ENCODE data around the gene CACNA1I. TPM values are rescaled to one million over a fixed set of nuclear protein-coding genes. Genes with fewer than 3 reads are reported as not detected.

The CACNA1I gene
- total and polyA plus RNA-seq, 12 donors: under 0.01 to 0.06 (median 0.05) TPM; not detected in 6

DNA sequence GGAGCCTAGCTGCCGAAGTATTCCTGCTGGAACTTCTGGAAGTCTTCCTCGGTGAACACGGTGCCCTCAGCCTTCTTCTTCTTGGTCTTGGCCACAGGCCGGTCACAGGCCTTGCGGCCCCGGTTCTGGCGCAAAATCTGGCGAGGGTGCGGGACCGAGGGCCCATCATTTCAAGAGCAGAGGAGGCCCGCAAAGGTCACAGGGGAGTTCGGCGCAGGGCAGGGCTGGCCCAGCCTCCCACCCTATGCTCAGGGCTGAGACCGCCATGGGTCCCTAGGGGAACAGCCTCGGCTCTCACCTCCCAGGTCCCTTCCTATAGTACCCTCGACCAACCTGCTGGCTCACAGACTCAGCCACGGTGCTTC lies 41.1 kb upstream of the CACNA1I start:
- DNase-seq (no peak), ATAC-seq (no peak)
- WGBS, 2 donors: 59 to 60% methylated on average over 17 of the region's 17 CpGs
- no peaks in the 10 kb centered on the region for H3K27me3 ChIP-seq
- H3K4me3 ChIP-seq: peak overlapping the region in 6 of 10 donors; percentile 16 to 31 (median 26)
- no peaks in the 10 kb centered on the region for H3K9me3 ChIP-seq
- peaks cover 0 to 55% (median 0%) of the 10 kb centered on the region in 9 donors for H3K36me3 ChIP-seq
- H3K27ac ChIP-seq: peak overlapping the region in 7 of 10 donors; percentile 16 to 67 (median 36)
- TF ChIP-seq, protein P1, sequence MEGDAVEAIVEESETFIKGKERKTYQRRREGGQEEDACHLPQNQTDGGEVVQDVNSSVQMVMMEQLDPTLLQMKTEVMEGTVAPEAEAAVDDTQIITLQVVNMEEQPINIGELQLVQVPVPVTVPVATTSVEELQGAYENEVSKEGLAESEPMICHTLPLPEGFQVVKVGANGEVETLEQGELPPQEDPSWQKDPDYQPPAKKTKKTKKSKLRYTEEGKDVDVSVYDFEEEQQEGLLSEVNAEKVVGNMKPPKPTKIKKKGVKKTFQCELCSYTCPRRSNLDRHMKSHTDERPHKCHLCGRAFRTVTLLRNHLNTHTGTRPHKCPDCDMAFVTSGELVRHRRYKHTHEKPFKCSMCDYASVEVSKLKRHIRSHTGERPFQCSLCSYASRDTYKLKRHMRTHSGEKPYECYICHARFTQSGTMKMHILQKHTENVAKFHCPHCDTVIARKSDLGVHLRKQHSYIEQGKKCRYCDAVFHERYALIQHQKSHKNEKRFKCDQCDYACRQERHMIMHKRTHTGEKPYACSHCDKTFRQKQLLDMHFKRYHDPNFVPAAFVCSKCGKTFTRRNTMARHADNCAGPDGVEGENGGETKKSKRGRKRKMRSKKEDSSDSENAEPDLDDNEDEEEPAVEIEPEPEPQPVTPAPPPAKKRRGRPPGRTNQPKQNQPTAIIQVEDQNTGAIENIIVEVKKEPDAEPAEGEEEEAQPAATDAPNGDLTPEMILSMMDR (IDR thresholded peaks at IDR 0.05): peak in 5 of 9 donors; percentile 10 to 41 (median 28)
- peaks cover 26 to 86% (median 62%) of the 10 kb centered on the region in 9 donors for H3K4me1 ChIP-seq
- intact Hi-C loops (cut with DNase I): loop anchor here (1.0 to 10.0 kb wide), 10 partner anchors 30 to 377 kb away; partner anchors contain the start of genes RPL3 (in 3 of the 10), SYNGR1 (in 3 of the 10) and CBX7 (in 1 of the 10)

DNA sequence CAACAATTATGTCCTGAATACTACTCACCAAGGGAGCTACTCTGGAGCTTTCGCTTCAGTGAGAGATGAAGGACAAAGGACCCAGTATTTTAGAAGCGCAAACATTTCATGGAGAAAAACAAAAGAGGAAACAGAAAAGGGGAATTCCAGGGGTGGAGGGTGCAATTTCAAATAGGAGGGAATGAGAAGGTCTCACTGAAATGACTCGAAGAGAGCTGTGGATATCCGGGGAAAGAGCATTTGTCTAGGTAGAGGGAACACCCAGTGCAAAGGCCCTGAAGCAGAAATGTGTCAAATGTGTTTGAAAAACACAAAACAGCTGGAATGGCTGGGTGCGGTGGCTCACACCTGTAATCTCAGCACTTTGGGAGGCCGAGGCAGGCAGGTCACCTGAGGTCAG lies 40.4 kb upstream of the CACNA1I start:
- Histone ChIP-seq H3K27ac (peak overlapping the region in 3 of 10 donors; percentile 16 to 67 (median 53)), H3K4me3 (no peak overlapping the region), H3K9me3 (no peaks in the 10 kb centered on the region), H3K4me1 (peaks cover 26 to 84% (median 56%) of the 10 kb centered on the region in 9 donors), H3K27me3 (no peaks in the 10 kb centered on the region), H3K36me3 (peaks cover 0 to 48% (median 0%) of the 10 kb centered on the region in 9 donors)
- DNase-seq: no peak
- intact Hi-C loops (cut with DNase I): loop anchor here in 7 of 10 donors (2.0 to 10.0 kb wide), 11 partner anchors 38 to 1115 kb away; partner anchors contain the start of genes ADSL (in 3 of the 7), SYNGR1 (in 1 of the 7) and TAB1 (in 1 of the 7)
- TF ChIP-seq, protein P1 (IDR thresholded peaks at IDR 0.05): no peak
- no peak for ATAC-seq
- WGBS, 2 donors: 76 to 88% methylated on average over 6 of the region's 6 CpGs

DNA sequence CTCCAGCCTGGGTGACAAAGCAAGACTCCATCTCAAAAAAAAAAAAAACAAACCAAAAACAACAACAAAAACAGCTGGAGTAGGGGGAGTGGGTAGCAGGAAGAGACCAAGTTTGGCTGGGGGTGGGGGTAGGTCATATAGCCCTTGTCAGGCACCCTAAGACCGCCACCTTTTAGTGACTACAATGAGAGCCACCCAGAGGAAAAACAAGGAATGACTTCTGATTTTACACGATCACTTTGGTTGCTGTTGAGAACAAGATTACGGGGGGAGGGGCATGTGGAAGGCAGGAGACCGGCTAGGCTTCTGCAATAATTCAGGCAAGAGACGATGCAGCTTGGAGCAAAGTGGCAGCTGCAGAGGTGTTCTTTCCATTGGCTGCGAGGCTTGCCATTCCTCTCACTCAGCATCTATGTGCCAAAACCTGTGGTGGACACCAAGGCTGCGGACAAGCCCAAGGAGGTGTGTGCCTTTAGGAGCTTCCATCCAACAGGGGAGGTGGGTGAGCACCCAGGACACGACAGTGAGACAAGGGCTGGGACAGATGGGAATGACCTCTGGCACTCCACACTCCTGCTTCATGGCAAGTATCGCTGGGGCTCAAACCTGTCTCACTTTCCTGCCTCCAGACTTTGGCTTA lies 39.7 kb upstream of the CACNA1I start:
- H3K36me3 ChIP-seq: peaks cover 0 to 43% (median 0%) of the 10 kb centered on the region in 9 donors
- no peak overlapping the region for H3K27ac ChIP-seq
- WGBS, 2 donors: 37 to 43% methylated on average over 9 of the region's 9 CpGs
- peaks cover 26 to 78% (median 54%) of the 10 kb centered on the region in 9 donors for H3K4me1 ChIP-seq
- DNase-seq (no peak), ATAC-seq (no peak)
- TF ChIP-seq, protein P1 (IDR thresholded peaks at IDR 0.05): peak in 3 of 9 donors; percentile 13 to 29 (median 22)
- H3K4me3 ChIP-seq: peak overlapping the region in 1 of 10 donors; percentile 70
- H3K9me3 ChIP-seq: no peaks in the 10 kb centered on the region
- intact Hi-C loops (cut with DNase I): loop anchor here in 7 of 10 donors (2.0 to 10.0 kb wide), 11 partner anchors 39 to 1114 kb away; partner anchors contain the start of genes ADSL (in 3 of the 7), SYNGR1 (in 1 of the 7) and TAB1 (in 1 of the 7)
- no peaks in the 10 kb centered on the region for H3K27me3 ChIP-seq

DNA sequence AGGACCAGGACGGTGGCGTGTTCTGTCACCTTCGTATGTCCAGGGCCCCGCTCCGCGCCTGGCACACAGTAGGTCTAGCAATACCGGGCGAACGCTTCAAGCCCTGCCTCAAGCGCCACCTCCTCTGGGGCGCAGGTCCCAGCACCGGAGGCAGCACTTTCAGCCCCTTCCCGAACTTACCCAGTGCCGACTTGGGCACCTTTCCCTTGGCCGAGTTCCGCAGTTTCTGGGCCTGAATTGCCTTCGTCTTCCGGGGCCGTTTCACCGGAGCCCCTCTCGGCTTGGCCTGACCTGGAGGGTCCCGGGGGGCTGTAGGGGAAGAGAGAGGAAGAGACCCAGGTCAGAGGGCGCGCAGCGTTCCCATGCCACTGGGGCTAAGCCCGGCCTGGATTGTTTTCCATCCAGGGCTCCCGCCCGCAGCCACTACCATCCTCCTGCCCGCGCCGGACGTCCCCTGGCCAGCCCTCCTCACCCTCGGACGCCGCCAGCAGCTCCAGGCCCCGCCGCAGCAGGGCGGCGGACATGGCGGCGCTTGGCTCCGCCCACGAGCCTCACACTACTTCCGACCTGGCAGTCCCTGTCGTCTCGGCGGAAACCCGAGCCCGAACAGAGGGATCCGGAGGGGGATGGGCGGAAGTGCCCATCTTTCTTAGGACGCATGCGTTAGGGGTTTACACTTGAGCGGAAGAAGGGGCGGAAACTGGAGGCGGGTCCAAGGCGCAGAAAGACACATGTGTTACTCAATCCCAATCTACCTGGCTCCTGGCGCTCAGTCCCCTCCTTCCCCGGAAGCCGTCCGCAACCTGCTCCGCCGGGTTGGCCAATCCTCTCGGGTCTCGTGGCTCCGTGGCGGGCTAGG lies 38.1 kb upstream of the CACNA1I start, which contains the start of gene RPS19BP1:
Gene RPS19BP1 (minus strand): TSS at position 534 of the 859 bp plus-strand sequence. CDS start 10 bp downstream, at position 524.
- peak; percentile 98 to 99 for DNase-seq
- Histone ChIP-seq H3K27ac (peak within 1 kb of the TSS; percentile 88 to 98 (median 92)), H3K9me3 (no peaks in the 10 kb centered on the region), H3K36me3 (peaks cover 0 to 38% (median 0%) of the 10 kb centered on the region in 9 donors), H3K27me3 (no peaks in the 10 kb centered on the region), H3K4me3 (peak within 1 kb of the TSS; percentile 67 to 88 (median 74)), H3K4me1 (peaks cover 25 to 62% (median 47%) of the 10 kb centered on the region in 9 donors)
- WGBS, 2 donors: 0 to 1% methylated on average over 67 of the region's 67 CpGs
- intact Hi-C loops (cut with DNase I): loop anchor here in 7 of 10 donors (5.0 to 10.0 kb wide), 10 partner anchors 40 to 1112 kb away; partner anchors contain the start of genes ADSL (in 3 of the 7) and SYNGR1 (in 1 of the 7)
- TF ChIP-seq, protein P1 (IDR thresholded peaks at IDR 0.05): no peak
- peak; percentile 85 to 93 (median 90) for ATAC-seq
